Measurements from ENCODE around the gene MXD3. TPM values are rescaled to one million over a fixed set of nuclear protein-coding genes. Genes with fewer than 3 reads are reported as not detected.

The MXD3 gene
- total RNA-seq, 3 donors from 2014 or later = 4.2 to 10.5 (median 9.4) TPM

GRCh38 chr5:177357459-177358351 is 46.0 kb upstream of the MXD3 start, which contains the start of gene RGS14:
Gene RGS14 (plus strand): TSS chr5:177357924. CDS start chr5:177358025, 101 bp downstream.
- peaks cover 10 to 13% of the 10 kb centered on the region in 2 donors for H3K4me1 ChIP-seq
- no peaks in the 10 kb centered on the region for H3K36me3 ChIP-seq
- intact Hi-C loops (cut with DNase I; ENCODE audit: low total_unique reads) = no loop called here
- peak within 1 kb of the TSS; percentile 35 to 71 (median 48) for H3K4me3 ChIP-seq
- no peak for DNase-seq (ENCODE audit: low spot score in 2 of 2)
- TF ChIP-seq CTCF (IDR thresholded peaks at IDR 0.05) (no peak), POLR2AphosphoS5 (IDR thresholded peaks at IDR 0.05) (no peak), POLR2A (IDR thresholded peaks at IDR 0.05) (no peak)
- no peaks in the 10 kb centered on the region for H3K9me3 ChIP-seq
- H3K27ac ChIP-seq = peak within 1 kb of the TSS; percentile 13 to 77
- no peaks in the 10 kb centered on the region for H3K27me3 ChIP-seq

- TF ChIP-seq CTCF (IDR thresholded peaks at IDR 0.05) (no peak), POLR2AphosphoS5 (IDR thresholded peaks at IDR 0.05) (no peak), POLR2A (IDR thresholded peaks at IDR 0.05) (no peak)
- Histone ChIP-seq H3K4me3 (no peak overlapping the region), H3K9me3 (no peaks in the 10 kb centered on the region), H3K27me3 (no peaks in the 10 kb centered on the region), H3K27ac (peak overlapping the region in 1 of 2 donors; percentile 66), H3K4me1 (peaks cover 10 to 13% of the 10 kb centered on the region in 2 donors), H3K36me3 (no peaks in the 10 kb centered on the region)
- intact Hi-C loops (cut with DNase I; ENCODE audit: low total_unique reads) = no loop called here
- DNase-seq (ENCODE audit: low spot score in 2 of 2) = no peak
Measured at GRCh38 chr5:177357146-177357458, 45.4 kb upstream of the MXD3 start.

- no peaks in the 10 kb centered on the region for H3K9me3 ChIP-seq
- TF ChIP-seq POLR2A (IDR thresholded peaks at IDR 0.05) (no peak), CTCF (IDR thresholded peaks at IDR 0.05) (no peak), POLR2AphosphoS5 (IDR thresholded peaks at IDR 0.05) (no peak)
- no peaks in the 10 kb centered on the region for H3K27me3 ChIP-seq
- intact Hi-C loops (cut with DNase I; ENCODE audit: low total_unique reads) = no loop called here
- no peak overlapping the region for H3K27ac ChIP-seq
- H3K36me3 ChIP-seq = no peaks in the 10 kb centered on the region
- no peak overlapping the region for H3K4me3 ChIP-seq
- DNase-seq (ENCODE audit: low spot score in 2 of 2) = no peak
- peaks cover 10 to 13% of the 10 kb centered on the region in 2 donors for H3K4me1 ChIP-seq
Measured at GRCh38 chr5:177356746-177357145, 45.0 kb upstream of the MXD3 start.

- Histone ChIP-seq H3K4me1 (peaks cover 10 to 13% of the 10 kb centered on the region in 2 donors), H3K9me3 (no peaks in the 10 kb centered on the region), H3K4me3 (no peak overlapping the region), H3K27ac (no peak overlapping the region), H3K36me3 (no peaks in the 10 kb centered on the region), H3K27me3 (no peaks in the 10 kb centered on the region)
- intact Hi-C loops (cut with DNase I; ENCODE audit: low total_unique reads) = no loop called here
- no peak for DNase-seq (ENCODE audit: low spot score in 2 of 2)
- TF ChIP-seq CTCF (IDR thresholded peaks at IDR 0.05) = no peak
- TF ChIP-seq POLR2AphosphoS5 (IDR thresholded peaks at IDR 0.05) = no peak
- TF ChIP-seq POLR2A (IDR thresholded peaks at IDR 0.05) = no peak
Measured at GRCh38 chr5:177355868-177356168, 44.1 kb upstream of the MXD3 start.

GRCh38 chr5:177355162-177355867 is 43.6 kb upstream of the MXD3 start:
- H3K4me1 ChIP-seq = peaks cover 12 to 18% of the 10 kb centered on the region in 2 donors
- H3K27me3 ChIP-seq = no peaks in the 10 kb centered on the region
- H3K9me3 ChIP-seq = no peaks in the 10 kb centered on the region
- TF ChIP-seq CTCF (IDR thresholded peaks at IDR 0.05) (no peak), POLR2A (IDR thresholded peaks at IDR 0.05) (no peak), POLR2AphosphoS5 (IDR thresholded peaks at IDR 0.05) (no peak)
- no peak overlapping the region for H3K4me3 ChIP-seq
- intact Hi-C loops (cut with DNase I; ENCODE audit: low total_unique reads) = no loop called here
- DNase-seq (ENCODE audit: low spot score in 2 of 2) = no peak
- no peaks in the 10 kb centered on the region for H3K36me3 ChIP-seq
- no peak overlapping the region for H3K27ac ChIP-seq

Measured in breast epithelium (tissue), 4 donors.